Measurements from ENCODE around the gene TMEM106B. TPM values are rescaled to one million over a fixed set of nuclear protein-coding genes. Genes with fewer than 3 reads are reported as not detected.
"Not testable (repeated sequence)": the region's sequence is repeated elsewhere in the genome, so short reads cannot be mapped to it uniquely, and the experiment has no call there.

TMEM106B gene
- total RNA-seq, 2 donors from 2014 or later = 40.3 to 59.6 TPM

GRCh38 chr7:12221414-12221813, 10.3 kb downstream of the TMEM106B start:
- H3K27ac Mint-ChIP-seq = no peak overlapping the region
- no peak overlapping the region for H3K9ac ChIP-seq (ENCODE audit: extremely low read depth, low read length, poor library complexity, severe bottlenecking)
- TF ChIP-seq CTCF (conservative IDR thresholded peaks at IDR 0.05) = no peak
- peaks cover 13% of the 10 kb centered on the region for H3K9me3 Mint-ChIP-seq
- H3K36me3 Mint-ChIP-seq (ENCODE audit: low read depth) = peaks cover 47% of the 10 kb centered on the region
- H3K36me3 ChIP-seq (ENCODE audit: control insufficient read depth, insufficient read depth, low read length) = peaks cover 53% of the 10 kb centered on the region
- H3K4me3 ChIP-seq (ENCODE audit: low read length) = no peak overlapping the region
- H3K4me1 Mint-ChIP-seq = no peaks in the 10 kb centered on the region
- peaks cover 3% of the 10 kb centered on the region for H3K9me3 ChIP-seq (ENCODE audit: control insufficient read depth, low read length)
- no peak overlapping the region for H3K27ac ChIP-seq (ENCODE audit: low read depth, low read length)
- no peaks in the 10 kb centered on the region for H3K4me1 ChIP-seq (ENCODE audit: control insufficient read depth, insufficient read depth, low read length)
- H3K27me3 Mint-ChIP-seq (ENCODE audit: insufficient read depth) = no peaks in the 10 kb centered on the region
- no peaks in the 10 kb centered on the region for H3K27me3 ChIP-seq (ENCODE audit: control insufficient read depth, insufficient read depth, low read length, poor library complexity, severe bottlenecking)
- no peak for DNase-seq
- no peak overlapping the region for H3K4me3 Mint-ChIP-seq

- no peak overlapping the region for H3K4me3 ChIP-seq (ENCODE audit: low read length)
- H3K36me3 Mint-ChIP-seq (ENCODE audit: low read depth) = peaks cover 41% of the 10 kb centered on the region
- H3K4me1 ChIP-seq (ENCODE audit: control insufficient read depth, insufficient read depth, low read length) = no peaks in the 10 kb centered on the region
- peaks cover 13% of the 10 kb centered on the region for H3K9me3 Mint-ChIP-seq
- no peaks in the 10 kb centered on the region for H3K27me3 ChIP-seq (ENCODE audit: control insufficient read depth, insufficient read depth, low read length, poor library complexity, severe bottlenecking)
- no peak overlapping the region for H3K9ac ChIP-seq (ENCODE audit: extremely low read depth, low read length, poor library complexity, severe bottlenecking)
- 92 to 100% methylated on average over 1 of the region's 1 CpG for WGBS, 2 experiments (ENCODE audit: insufficient coverage in 1 of 2, insufficient read length in 1 of 2)
- no peak for TF ChIP-seq CTCF (conservative IDR thresholded peaks at IDR 0.05)
- DNase-seq = no peak
- peaks cover 3% of the 10 kb centered on the region for H3K9me3 ChIP-seq (ENCODE audit: control insufficient read depth, low read length)
- H3K36me3 ChIP-seq (ENCODE audit: control insufficient read depth, insufficient read depth, low read length) = peaks cover 61% of the 10 kb centered on the region
- H3K27ac ChIP-seq (ENCODE audit: low read depth, low read length) = no peak overlapping the region
- H3K4me1 Mint-ChIP-seq = no peaks in the 10 kb centered on the region
- no peak overlapping the region for H3K4me3 Mint-ChIP-seq
- no peak overlapping the region for H3K27ac Mint-ChIP-seq
- H3K27me3 Mint-ChIP-seq (ENCODE audit: insufficient read depth) = no peaks in the 10 kb centered on the region
These were observed 11.9 kb downstream of the TMEM106B start for GRCh38 chr7:12222889-12223579.

DNA sequence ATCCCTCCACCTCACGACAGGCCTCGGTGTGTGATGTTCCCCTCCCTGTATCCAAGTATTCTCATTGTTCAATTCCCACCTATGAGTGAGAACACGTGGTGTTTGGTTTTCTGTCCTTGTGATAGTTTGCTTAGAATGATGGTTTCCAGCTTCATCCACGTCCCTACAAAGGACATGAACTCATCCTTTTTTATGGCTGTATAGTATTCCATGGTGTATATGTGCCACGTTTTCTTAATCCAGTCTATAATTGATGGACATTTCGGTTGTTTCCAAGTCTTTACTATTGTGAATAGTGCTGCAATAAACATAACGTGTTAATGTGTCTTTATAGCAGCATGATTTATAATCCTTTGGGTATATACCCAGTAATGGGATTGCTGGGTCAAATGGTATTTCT, 13.9 kb downstream of the TMEM106B start:
- H3K4me3 Mint-ChIP-seq; DNase-seq; H3K4me1 ChIP-seq (ENCODE audit: control insufficient read depth, insufficient read depth, low read length); H3K9me3 ChIP-seq (ENCODE audit: control insufficient read depth, low read length); H3K9ac ChIP-seq (ENCODE audit: extremely low read depth, low read length, poor library complexity, severe bottlenecking); H3K27me3 Mint-ChIP-seq (ENCODE audit: insufficient read depth); H3K4me3 ChIP-seq (ENCODE audit: low read length); H3K27ac ChIP-seq (ENCODE audit: low read depth, low read length); H3K27me3 ChIP-seq (ENCODE audit: control insufficient read depth, insufficient read depth, low read length, poor library complexity, severe bottlenecking); H3K4me1 Mint-ChIP-seq; H3K27ac Mint-ChIP-seq: not testable (repeated sequence)
- 91 to 98% methylated on average over 4 to 5 of the region's 7 CpGs for WGBS, 2 experiments (ENCODE audit: insufficient coverage in 1 of 2, insufficient read length in 1 of 2)
- peaks cover 38% of the 10 kb centered on the region for H3K36me3 Mint-ChIP-seq (ENCODE audit: low read depth)
- H3K36me3 ChIP-seq (ENCODE audit: control insufficient read depth, insufficient read depth, low read length) = peaks cover 46% of the 10 kb centered on the region
- H3K9me3 Mint-ChIP-seq = peaks cover 13% of the 10 kb centered on the region

DNA sequence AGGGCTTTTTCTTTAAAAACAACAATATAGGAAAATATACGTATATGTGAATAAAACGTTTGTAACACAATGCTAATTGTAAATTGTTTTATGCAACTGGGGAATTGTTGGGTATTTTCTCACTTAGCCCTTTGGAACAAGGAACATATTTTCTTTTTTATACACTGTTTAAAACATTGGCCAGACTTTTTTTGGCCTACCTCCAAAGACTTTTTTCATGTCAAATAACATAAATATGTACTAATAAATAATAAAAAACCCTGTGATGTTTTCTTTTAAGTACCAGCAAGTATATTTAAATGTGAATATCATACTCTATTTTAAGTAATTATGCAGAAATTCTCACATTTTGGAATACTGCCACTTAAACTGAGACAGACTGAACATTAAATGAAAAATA, 15.7 kb downstream of the TMEM106B start:
- TF ChIP-seq CTCF (conservative IDR thresholded peaks at IDR 0.05) = no peak
- Mint-ChIP-seq H3K27ac (no peak overlapping the region), H3K27me3 (ENCODE audit: insufficient read depth) (no peaks in the 10 kb centered on the region), H3K36me3 (ENCODE audit: low read depth) (peaks cover 39% of the 10 kb centered on the region), H3K9me3 (peaks cover 13% of the 10 kb centered on the region), H3K4me1 (no peaks in the 10 kb centered on the region), H3K4me3 (no peak overlapping the region)
- DNase-seq = no peak
- WGBS, 2 experiments (ENCODE audit: insufficient coverage in 1 of 2, insufficient read length in 1 of 2) = 95% methylated on average over 2 of the region's 2 CpGs; no CpG with 5 or more reads in 1 of the 2 experiments
- Histone ChIP-seq H3K36me3 (ENCODE audit: control insufficient read depth, insufficient read depth, low read length) (peaks cover 37% of the 10 kb centered on the region), H3K27me3 (ENCODE audit: control insufficient read depth, insufficient read depth, low read length, poor library complexity, severe bottlenecking) (no peaks in the 10 kb centered on the region), H3K9ac (ENCODE audit: extremely low read depth, low read length, poor library complexity, severe bottlenecking) (no peak overlapping the region), H3K9me3 (ENCODE audit: control insufficient read depth, low read length) (peaks cover 3% of the 10 kb centered on the region), H3K4me1 (ENCODE audit: control insufficient read depth, insufficient read depth, low read length) (no peaks in the 10 kb centered on the region), H3K4me3 (ENCODE audit: low read length) (no peak overlapping the region), H3K27ac (ENCODE audit: low read depth, low read length) (no peak overlapping the region)
